ENCODE data around the gene IMP3. TPM values are rescaled to one million over a fixed set of nuclear protein-coding genes. Genes with fewer than 3 reads are reported as not detected.

Gene IMP3
- total RNA-seq, 1 experiment from 2014 or later: 84.5 TPM

GRCh38 chr15:75677465-75678323, 37.7 kb upstream of the IMP3 start:
- Histone ChIP-seq H3K27me3 (replicated peaks; ENCODE audit: insufficient read depth, low read depth, low read length, poor library complexity) (no peaks in the 10 kb centered on the region), H3K27ac (ENCODE audit: low read depth, low read length, poor library complexity, severe bottlenecking) (no peak overlapping the region), H3K4me3 (ENCODE audit: low read depth, low read length, poor library complexity, severe bottlenecking) (no peak overlapping the region), H3K4me1 (ENCODE audit: insufficient read depth, low read length, poor library complexity, severe bottlenecking) (peaks cover 5% of the 10 kb centered on the region), H3K36me3 (ENCODE audit: insufficient read depth, low read length, poor library complexity, severe bottlenecking) (no peaks in the 10 kb centered on the region), H3K9me3 (ENCODE audit: low read depth, low read length, poor library complexity, severe bottlenecking) (no peaks in the 10 kb centered on the region)
- no peak for TF ChIP-seq CTCF (conservative IDR thresholded peaks at IDR 0.05; ENCODE audit: low read depth, low read length)
- no peak for TF ChIP-seq EZH2 (IDR thresholded peaks at IDR 0.05; ENCODE audit: borderline replicate concordance, low read depth, low read length, poor library complexity, severe bottlenecking)
- CTCF ChIA-PET: no interaction called here
- DNase-seq (ENCODE audit: low spot score): no peak
- no TSS peak for BruUV-seq (replicated peaks)
- POLR2A ChIA-PET (ENCODE audit: low non-redundant PET): no interaction called here
- intact Hi-C loops (cut with micrococcal nuclease; ENCODE audit: unreplicated experiment): no loop called here

- no peak overlapping the region for H3K27ac ChIP-seq (ENCODE audit: low read depth, low read length, poor library complexity, severe bottlenecking)
- DNase-seq (ENCODE audit: low spot score): no peak
- H3K27me3 ChIP-seq (replicated peaks; ENCODE audit: insufficient read depth, low read depth, low read length, poor library complexity): no peaks in the 10 kb centered on the region
- ChIA-PET CTCF (no interaction called here), POLR2A (ENCODE audit: low non-redundant PET) (interaction anchor here (0.6 kb wide), 1 partner anchor 377 kb away, joined by 3 read pairs; no protein-coding TSS in a partner anchor)
- no peak overlapping the region for H3K4me3 ChIP-seq (ENCODE audit: low read depth, low read length, poor library complexity, severe bottlenecking)
- H3K9me3 ChIP-seq (ENCODE audit: low read depth, low read length, poor library complexity, severe bottlenecking): no peaks in the 10 kb centered on the region
- H3K4me1 ChIP-seq (ENCODE audit: insufficient read depth, low read length, poor library complexity, severe bottlenecking): peaks cover 9% of the 10 kb centered on the region
- no TSS peak for BruUV-seq (replicated peaks)
- no peak for TF ChIP-seq CTCF (conservative IDR thresholded peaks at IDR 0.05; ENCODE audit: low read depth, low read length)
- TF ChIP-seq EZH2 (IDR thresholded peaks at IDR 0.05; ENCODE audit: borderline replicate concordance, low read depth, low read length, poor library complexity, severe bottlenecking): no peak
- intact Hi-C loops (cut with micrococcal nuclease; ENCODE audit: unreplicated experiment): no loop called here
- no peaks in the 10 kb centered on the region for H3K36me3 ChIP-seq (ENCODE audit: insufficient read depth, low read length, poor library complexity, severe bottlenecking)
Observed at GRCh38 chr15:75676688-75677464, 36.9 kb upstream of the IMP3 start.

- no peak for DNase-seq (ENCODE audit: low spot score)
- H3K27ac ChIP-seq (ENCODE audit: low read depth, low read length, poor library complexity, severe bottlenecking): no peak overlapping the region
- ChIA-PET POLR2A (ENCODE audit: low non-redundant PET) (no interaction called here), CTCF (no interaction called here)
- H3K4me1 ChIP-seq (ENCODE audit: insufficient read depth, low read length, poor library complexity, severe bottlenecking): peaks cover 9% of the 10 kb centered on the region
- no peaks in the 10 kb centered on the region for H3K9me3 ChIP-seq (ENCODE audit: low read depth, low read length, poor library complexity, severe bottlenecking)
- no peaks in the 10 kb centered on the region for H3K27me3 ChIP-seq (replicated peaks; ENCODE audit: insufficient read depth, low read depth, low read length, poor library complexity)
- intact Hi-C loops (cut with micrococcal nuclease; ENCODE audit: unreplicated experiment): no loop called here
- no peak for TF ChIP-seq CTCF (conservative IDR thresholded peaks at IDR 0.05; ENCODE audit: low read depth, low read length)
- no TSS peak for BruUV-seq (replicated peaks)
- no peak overlapping the region for H3K4me3 ChIP-seq (ENCODE audit: low read depth, low read length, poor library complexity, severe bottlenecking)
- H3K36me3 ChIP-seq (ENCODE audit: insufficient read depth, low read length, poor library complexity, severe bottlenecking): no peaks in the 10 kb centered on the region
Observed at GRCh38 chr15:75675579-75676404, 35.8 kb upstream of the IMP3 start.
